Retinal pigment epithelial cell (primary cell): ENCODE data around the gene TTC28.

Experiments used
- DNase-seq: peaks from one replicate; pipeline ENCODE4 v3.0.0-alpha.2; 2010; ENCODE audit warnings: low read depth
- H3K4me3 ChIP-seq: 2 replicates; pipeline ENCODE4 v1.5.1; 2011; ENCODE audit warnings: mild to moderate bottlenecking, low read length, control low read depth, moderate library complexity
- CTCF ChIP-seq: conservative IDR thresholded peaks from 2 replicates; pipeline ENCODE4 v1.5.1; 2011; ENCODE audit warnings: low read depth, low read length, control low read depth, inconsistent platforms

Gene TTC28

GRCh38 chr22:28381429-28382167 lies 298.0 kb downstream of the TTC28 start:
- TF ChIP-seq CTCF, result no peak
- H3K4me3 ChIP-seq, result no peak overlapping the region
- DNase-seq, result no peak

- TF ChIP-seq CTCF, result no peak
- no peak for DNase-seq
Observed at GRCh38 chr22:28379951-28380350, 299.7 kb downstream of the TTC28 start.

GRCh38 chr22:28379075-28379779 lies 300.4 kb downstream of the TTC28 start:
- H3K4me3 ChIP-seq, result no peak overlapping the region
- TF ChIP-seq CTCF, result no peak
- DNase-seq, result no peak

More at GRCh38 chr22:28379951-28380350, 299.7 kb downstream of the TTC28 start:
- no peak overlapping the region for H3K4me3 ChIP-seq

- no peak for DNase-seq
- no peak for TF ChIP-seq CTCF
- H3K4me3 ChIP-seq, result no peak overlapping the region
Observed at GRCh38 chr22:28375761-28376534, 303.7 kb downstream of the TTC28 start.

- H3K4me3 ChIP-seq, result no peak overlapping the region
- DNase-seq, result no peak
- TF ChIP-seq CTCF, result no peak
Observed at GRCh38 chr22:28373831-28374230, 305.8 kb downstream of the TTC28 start.

- TF ChIP-seq CTCF, result no peak
- no peak for DNase-seq
- H3K4me3 ChIP-seq, result no peak overlapping the region
Observed at GRCh38 chr22:28369854-28370253, 309.8 kb downstream of the TTC28 start.
